Transverse colon (tissue), 3 donors: Measurements from ENCODE around the gene ZNF385B.

Source experiments
- EP300 ChIP-seq: sonication (generic); formaldehyde crosslinking; IDR thresholded peaks from one replicate; pipeline ENCODE4 v1.6.1; 2017; ENCODE audit warnings: antibody characterized with exemption, low read depth
- POLR2A ChIP-seq: fragments of 450-650 bp; IDR thresholded peaks from one replicate; pipeline ENCODE4 v1.6.1; 2016; ENCODE audit warnings: antibody characterized with exemption, mild to moderate bottlenecking, moderate library complexity
- TF ChIP-seq, protein P1 (sequence below), 5 experiments: fragments of 200-600 bp in 3 of 5; fragments of 450-650 bp in 2 of 5; sonication (generic) in 3 of 5; IDR thresholded peaks; 1 replicate in 2 of 5; 2 replicates in 3 of 5; pipeline ENCODE4 v1.5.1; 2016 to 2017; ENCODE audit warnings: antibody characterized with exemption in 5 of 5, inconsistent platforms in 3 of 5, mild to moderate bottlenecking in 2 of 5, moderate library complexity in 1 of 5

DNA sequence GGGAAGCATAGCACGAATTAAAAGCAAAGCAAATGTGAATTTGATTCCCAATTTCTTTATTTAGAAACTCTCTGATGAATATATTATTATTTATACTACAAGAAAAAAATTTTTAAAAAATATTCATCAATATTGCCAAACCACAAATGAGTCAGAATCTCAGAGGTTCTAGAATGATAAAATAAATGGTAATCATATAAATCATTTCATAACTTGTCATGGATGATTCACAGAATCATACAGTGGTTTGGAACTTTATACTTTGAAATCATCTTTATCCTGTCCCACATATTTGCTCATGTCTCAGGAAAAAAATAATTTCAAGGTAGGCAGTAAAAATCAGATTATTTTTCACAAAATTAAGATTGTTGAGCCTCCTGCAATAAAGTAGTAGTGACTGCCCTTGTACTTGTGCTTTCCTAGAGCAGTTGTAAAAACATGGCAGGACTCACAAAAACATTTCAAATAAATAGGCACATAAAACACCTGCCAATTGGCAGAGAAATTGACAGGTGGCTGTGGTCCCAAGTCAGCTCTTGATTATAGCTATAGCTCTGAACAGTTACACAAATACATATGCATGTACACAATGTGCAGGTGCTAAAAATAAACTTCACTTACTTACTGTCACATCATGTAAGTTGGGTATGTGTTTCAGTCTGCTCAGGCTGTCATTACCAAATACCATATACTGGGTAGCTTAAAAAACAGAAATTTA lies 322.8 kb downstream of the ZNF385B start:
- TF ChIP-seq POLR2A (no peak), EP300 (no peak)
- TF ChIP-seq, protein P1, sequence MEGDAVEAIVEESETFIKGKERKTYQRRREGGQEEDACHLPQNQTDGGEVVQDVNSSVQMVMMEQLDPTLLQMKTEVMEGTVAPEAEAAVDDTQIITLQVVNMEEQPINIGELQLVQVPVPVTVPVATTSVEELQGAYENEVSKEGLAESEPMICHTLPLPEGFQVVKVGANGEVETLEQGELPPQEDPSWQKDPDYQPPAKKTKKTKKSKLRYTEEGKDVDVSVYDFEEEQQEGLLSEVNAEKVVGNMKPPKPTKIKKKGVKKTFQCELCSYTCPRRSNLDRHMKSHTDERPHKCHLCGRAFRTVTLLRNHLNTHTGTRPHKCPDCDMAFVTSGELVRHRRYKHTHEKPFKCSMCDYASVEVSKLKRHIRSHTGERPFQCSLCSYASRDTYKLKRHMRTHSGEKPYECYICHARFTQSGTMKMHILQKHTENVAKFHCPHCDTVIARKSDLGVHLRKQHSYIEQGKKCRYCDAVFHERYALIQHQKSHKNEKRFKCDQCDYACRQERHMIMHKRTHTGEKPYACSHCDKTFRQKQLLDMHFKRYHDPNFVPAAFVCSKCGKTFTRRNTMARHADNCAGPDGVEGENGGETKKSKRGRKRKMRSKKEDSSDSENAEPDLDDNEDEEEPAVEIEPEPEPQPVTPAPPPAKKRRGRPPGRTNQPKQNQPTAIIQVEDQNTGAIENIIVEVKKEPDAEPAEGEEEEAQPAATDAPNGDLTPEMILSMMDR (IDR thresholded peaks at IDR 0.05) = no peak
